Astrocyte of the spinal cord (primary cell): ENCODE results near the gene GALNT2.

ENCODE experiments used
- DNase-seq: peaks from one replicate; pipeline ENCODE4 v3.0.0; 2011; ENCODE audit warnings: low read depth, low spot score
- H3K4me3 ChIP-seq: 2 replicates; pipeline ENCODE4 v1.5.1; 2011; ENCODE audit warnings: low read depth, mild to moderate bottlenecking, low read length, moderate library complexity
- CTCF ChIP-seq: IDR thresholded peaks from 2 replicates; pipeline ENCODE4 v1.5.1; 2012; ENCODE audit warnings: low read depth, mild to moderate bottlenecking, low read length, inconsistent platforms
- in situ Hi-C: cut with HindIII; loops from 2 replicates; pipeline ENCODE4 v1.10.0; 2017; ENCODE audit warnings: low sequenced_read_pairs

GALNT2 gene

GRCh38 chr1:230073371-230074035 is 6.5 kb downstream of the GALNT2 start:
- H3K4me3 ChIP-seq, result no peak overlapping the region
- peak; percentile 59 for DNase-seq
- no peak for TF ChIP-seq CTCF
- in situ Hi-C loops, result no loop called here

GRCh38 chr1:230074270-230074669 is 7.2 kb downstream of the GALNT2 start:
- no peak for DNase-seq
- no peak for TF ChIP-seq CTCF
- in situ Hi-C loops, result no loop called here
- no peak overlapping the region for H3K4me3 ChIP-seq

GRCh38 chr1:230074762-230075161 is 7.7 kb downstream of the GALNT2 start:
- no peak overlapping the region for H3K4me3 ChIP-seq
- TF ChIP-seq CTCF, result no peak
- DNase-seq, result no peak
- in situ Hi-C loops, result no loop called here

- in situ Hi-C loops, result no loop called here
- H3K4me3 ChIP-seq, result no peak overlapping the region
- no peak for DNase-seq
- TF ChIP-seq CTCF, result no peak
Observed at GRCh38 chr1:230076121-230076520, 9.1 kb downstream of the GALNT2 start.

- in situ Hi-C loops, result no loop called here
- DNase-seq, result no peak
- no peak overlapping the region for H3K4me3 ChIP-seq
- no peak for TF ChIP-seq CTCF
Observed at GRCh38 chr1:230077011-230077410, 10.0 kb downstream of the GALNT2 start.

- TF ChIP-seq CTCF, result no peak
- peak; percentile 50 for DNase-seq
- no peak overlapping the region for H3K4me3 ChIP-seq
- in situ Hi-C loops, result no loop called here
Observed at GRCh38 chr1:230077436-230078213, 10.6 kb downstream of the GALNT2 start.
